HG03442 (cell line): ENCODE data around the gene ISCA1.

ENCODE experiments used
- ATAC-seq: cut with Tn5 transposase; IDR thresholded peaks from one replicate; pipeline ENCODE4 v1.9.1; 2021; ENCODE audit warnings: mild to moderate bottlenecking, moderate library complexity; ENCODE audit not compliant: unreplicated experiment

ISCA1 gene

GRCh38 chr9:86238861-86239770 is 43.2 kb downstream of the ISCA1 start:
- no peak for ATAC-seq

DNA sequence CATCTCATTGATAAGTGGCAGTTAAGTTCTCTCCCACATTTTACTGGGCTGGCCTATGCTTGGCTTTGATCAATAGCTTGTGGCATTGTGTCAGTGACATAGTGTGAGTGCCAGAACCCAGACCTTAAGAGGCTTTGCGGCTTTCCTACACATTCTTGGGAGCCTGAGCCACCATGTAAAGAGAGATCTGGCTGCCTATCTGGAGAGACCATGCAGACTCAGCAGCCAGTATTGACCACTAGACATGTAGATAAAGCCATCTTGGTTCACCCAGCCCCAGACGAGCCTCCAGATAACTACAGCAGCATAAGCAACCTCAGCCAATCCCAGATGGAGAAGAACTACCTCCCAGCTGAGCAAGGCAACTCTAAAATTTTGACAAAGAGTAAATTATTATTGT is 51.5 kb downstream of the ISCA1 start:
- ATAC-seq = no peak

DNA sequence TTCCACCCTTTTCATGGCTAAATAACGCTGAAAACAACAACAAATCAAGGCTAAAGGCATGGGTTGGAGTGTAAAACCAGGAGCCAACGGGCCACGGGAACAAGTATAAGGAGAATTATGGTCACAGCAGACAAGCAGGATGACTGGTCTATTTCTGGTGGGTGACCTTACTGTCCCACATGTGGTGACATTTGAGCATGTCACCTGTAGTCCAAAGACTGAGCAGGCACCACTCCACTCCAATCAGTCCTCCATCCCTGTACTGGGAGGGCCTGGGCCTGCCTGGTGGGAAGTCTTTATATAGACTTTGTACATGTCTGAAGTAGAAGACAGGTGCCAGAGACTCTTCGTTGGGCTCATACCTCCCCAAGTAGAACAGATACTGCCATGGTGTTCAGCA is 59.7 kb downstream of the ISCA1 start:
- ATAC-seq = no peak

DNA sequence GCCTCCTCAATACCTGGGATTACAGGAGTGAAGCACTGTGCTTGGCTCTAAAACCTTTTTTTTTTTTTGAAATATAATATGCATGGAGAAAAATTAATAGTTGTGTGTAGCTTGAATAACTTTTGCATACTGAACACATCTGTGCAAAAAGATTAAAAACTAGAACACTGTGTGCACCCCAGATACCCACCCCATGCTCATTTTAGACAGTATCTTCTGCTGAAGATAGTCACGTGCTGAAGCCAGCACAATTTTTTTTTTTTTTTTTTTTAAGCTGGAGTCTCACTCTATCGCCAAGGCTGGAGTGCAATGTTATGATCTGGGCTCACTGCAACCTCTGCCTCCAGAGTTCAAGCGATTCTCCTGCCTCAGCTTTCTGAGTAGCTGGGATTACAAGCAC is 62.7 kb downstream of the ISCA1 start:
- no peak for ATAC-seq

- ATAC-seq = no peak
These were observed 65.1 kb downstream of the ISCA1 start for GRCh38 chr9:86217076-86217755.
